HepG2 (cell line): ENCODE data around the gene DDX46. TPM values are rescaled to one million over a fixed set of nuclear protein-coding genes. Genes with fewer than 3 reads are reported as not detected.
A peak's percentile ranks its signal among the peaks of the same experiment; 100 is the strongest.

Experiments
- ATAC-seq: fragments of 200-7000 bp; cut with Tn5 transposase; 3 replicates; pipeline ENCODE4 v1.9.1; 2020; ENCODE audit warnings: mild to moderate bottlenecking, moderate library complexity
- BruUV-seq: library from RNA; stranded (reverse); fragments of 400-500 nt; replicated peaks from 2 replicates; lab custom pipeline; 2021; lab: Mats Ljungman, UMichigan
- CTCF ChIA-PET: fragments of 300-600 bp; formaldehyde crosslinking; extraction: SDS; loops from one replicate; lab custom pipeline; 2021; ENCODE audit warnings: low total read pairs, inconsistent platforms, low intra/inter-chr PET ratio; lab: Yijun Ruan, JAX
- POLR2A ChIA-PET: fragments of 350-600 bp; sonication (Branson Sonifier 250); formaldehyde crosslinking; loops from one replicate; lab custom pipeline; 2020; ENCODE audit warnings: antibody characterized with exemption, inconsistent platforms; lab: Yijun Ruan, JAX
- DNase-seq: peaks from one replicate; pipeline ENCODE4 v3.0.0-alpha.2; 2015; ENCODE audit warnings: low spot score
- FAIRE-seq: peaks from 3 replicates; lab custom pipeline; 2011; peaks lifted over from hg19 to GRCh38; lab: Jason Lieb, UNC
- H2AFZ ChIP-seq: one replicate; pipeline ENCODE4 v1.6.1; 2011; ENCODE audit warnings: low read length, inconsistent platforms
- H3K27ac ChIP-seq: fragments of 300-600 bp; 3 replicates; pipeline ENCODE4 v1.8.0; 2011; ENCODE audit warnings: mixed run types, mild to moderate bottlenecking, mixed read lengths, low read length, inconsistent platforms; ENCODE audit not compliant: insufficient read depth; ENCODE audit errors: extremely low read length
- H3K27me3 ChIP-seq, 2 experiments: fragments of 200-600 bp in 1 of 2; 2 replicates in 1 of 2; 3 replicates in 1 of 2; pipeline versions ENCODE4 v1.6.0 to v1.8.0; 2011; ENCODE audit warnings: low read length in 2 of 2, mild to moderate bottlenecking in 2 of 2, moderate library complexity in 2 of 2, inconsistent platforms in 1 of 2; ENCODE audit not compliant: insufficient read depth in 2 of 2, control insufficient read depth in 1 of 2
- H3K36me3 ChIP-seq, 2 experiments: fragments of 200-600 bp in 1 of 2; replicated peaks in 1 of 2; 2 replicates in 1 of 2; 3 replicates in 1 of 2; pipeline versions ENCODE4 v1.5.1 to v1.8.0; 2011; ENCODE audit warnings: low read length in 2 of 2, inconsistent platforms in 1 of 2; ENCODE audit not compliant: insufficient read depth in 2 of 2, control insufficient read depth in 1 of 2
- H3K4me1 ChIP-seq: 2 replicates; pipeline ENCODE4 v1.5.1; 2012; ENCODE audit warnings: low read length, inconsistent platforms; ENCODE audit not compliant: insufficient read depth
- H3K4me2 ChIP-seq: 2 replicates; pipeline ENCODE4 v1.6.0; 2011; ENCODE audit warnings: low read depth, low read length, inconsistent platforms
- H3K4me3 ChIP-seq, 3 experiments: fragments of 200-600 bp in 1 of 3; sonication (generic), shearing (Covaris generic) in 1 of 3; replicated peaks in 1 of 3; 2 replicates each; pipeline ENCODE4 v1.5.1; 2011 to 2016; ENCODE audit warnings: low read length in 3 of 3, inconsistent platforms in 2 of 3, low read depth in 2 of 3, mild to moderate bottlenecking in 2 of 3, control low read depth in 1 of 3, mixed read lengths in 1 of 3; ENCODE audit not compliant: insufficient read depth in 1 of 3
- H3K79me2 ChIP-seq: one replicate; pipeline ENCODE4 v1.6.1; 2011; ENCODE audit warnings: low read length, inconsistent platforms; ENCODE audit not compliant: insufficient read depth
- H3K9ac ChIP-seq: 2 replicates; pipeline ENCODE4 v1.6.0; 2011; ENCODE audit warnings: mild to moderate bottlenecking, low read depth, low read length, inconsistent platforms; ENCODE audit not compliant: insufficient read depth
- H3K9me3 ChIP-seq: 2 replicates; pipeline ENCODE4 v1.5.1; 2012; ENCODE audit warnings: mild to moderate bottlenecking, low read length
- H4K20me1 ChIP-seq: 2 replicates; pipeline ENCODE4 v1.6.0; 2011; ENCODE audit warnings: inconsistent platforms, mild to moderate bottlenecking, low read length, moderate library complexity; ENCODE audit not compliant: insufficient read depth
- CREM ChIP-seq, 2 experiments: sonication (generic) in 1 of 2; formaldehyde crosslinking in 1 of 2; IDR thresholded peaks; 2 replicates each; pipeline versions ENCODE4 v1.4.0 to v1.6.1; 2016 to 2020; ENCODE audit warnings: antibody characterized with exemption in 1 of 2, mild to moderate bottlenecking in 1 of 2, missing genetic modification reagents in 1 of 2
- GATAD2A ChIP-seq: IDR thresholded peaks from 2 replicates; pipeline ENCODE4 v1.6.1; 2016
- GTF3A ChIP-seq: sonication (generic); formaldehyde crosslinking; conservative IDR thresholded peaks from 2 replicates; pipeline ENCODE4 v1.4.0; 2020; ENCODE audit warnings: mild to moderate bottlenecking, missing genetic modification reagents
- HNF4G ChIP-seq, 2 experiments: sonication (generic) in 1 of 2; formaldehyde crosslinking in 1 of 2; IDR thresholded peaks; 2 replicates each; pipeline versions ENCODE4 v1.4.0 to v1.6.1; 2011 to 2020; ENCODE audit warnings: borderline replicate concordance in 2 of 2, low read depth in 2 of 2, mild to moderate bottlenecking in 2 of 2, low read length in 1 of 2, missing genetic modification reagents in 1 of 2, moderate library complexity in 1 of 2
- ISX ChIP-seq: sonication (generic); formaldehyde crosslinking; conservative IDR thresholded peaks from 2 replicates; pipeline ENCODE4 v1.5.0; 2020; ENCODE audit warnings: missing genetic modification reagents
- KLF9 ChIP-seq: IDR thresholded peaks from 2 replicates; pipeline ENCODE4 v1.6.1; 2016; ENCODE audit warnings: low read depth
- NCOA5 ChIP-seq: sonication (generic); formaldehyde crosslinking; IDR thresholded peaks from 2 replicates; pipeline ENCODE4 v1.4.0; 2020; ENCODE audit warnings: missing genetic modification reagents
- SMAD1 ChIP-seq: sonication (generic); formaldehyde crosslinking; IDR thresholded peaks from 2 replicates; pipeline ENCODE4 v1.4.0; 2020; ENCODE audit warnings: missing genetic modification reagents, low read depth, mild to moderate bottlenecking, borderline replicate concordance
- TAF15 ChIP-seq: fragments of 200-400 bp; formaldehyde crosslinking; IDR thresholded peaks from one replicate; pipeline ENCODE4 v1.6.1; 2018; ENCODE audit warnings: mild to moderate bottlenecking, low read depth, low read length; ENCODE audit not compliant: poor library complexity, severe bottlenecking
- ZBTB21 ChIP-seq: sonication (generic); formaldehyde crosslinking; IDR thresholded peaks from 2 replicates; pipeline ENCODE4 v1.4.0; 2020; ENCODE audit warnings: missing genetic modification reagents
- ZNF30 ChIP-seq: sonication (generic); formaldehyde crosslinking; IDR thresholded peaks from 2 replicates; pipeline ENCODE4 v1.5.0; 2020; ENCODE audit warnings: mild to moderate bottlenecking, missing genetic modification reagents
- ZNF367 ChIP-seq: sonication (generic); formaldehyde crosslinking; IDR thresholded peaks from 2 replicates; pipeline ENCODE4 v1.4.0; 2020; ENCODE audit warnings: missing genetic modification reagents, borderline replicate concordance
- ZNF567 ChIP-seq: sonication (generic); formaldehyde crosslinking; IDR thresholded peaks from 2 replicates; pipeline ENCODE4 v1.8.1; 2023; ENCODE audit warnings: mild to moderate bottlenecking, missing genetic modification reagents, borderline replicate concordance
- WGBS: methylation state at CpG from one replicate; pipeline ENCODE4 v1.1.6; 2017; ENCODE audit warnings: low lambda C conversion rate; 5-methylcytosine and 5-hydroxymethylcytosine counted together
- in situ Hi-C: cut with HindIII; loops from 2 replicates; pipeline ENCODE4 v1.10.0; 2017; ENCODE audit warnings: low pct_unique_long_range_greater_than_20kb; ENCODE audit not compliant: extremely low pct_ligation_motif_present
- intact Hi-C: fragments of 100-400 bp; cut with micrococcal nuclease; formaldehyde crosslinking; loops from one replicate; pipeline ENCODE4 v1.10.0; 2022; ENCODE audit not compliant: unreplicated experiment
- polyA plus RNA-seq, 8 experiments: library from polyadenylated mRNA; depleted of rRNA in 3 of 8; stranded (reverse) in 7 of 8; unstranded in 1 of 8; fragments of >200 nt; fragmentation: Illumina TruSeq in 4 of 8; extraction: Trizol in 4 of 8; gene quantifications; 2 replicates each; pipeline versions ENCODE4 v1.2.1 to v1.2.3, GENCODE V29; 2011 to 2016; ENCODE audit warnings: low read depth in 4 of 8, missing spikeins in 1 of 8, mixed read lengths in 1 of 8; ENCODE audit not compliant: insufficient read depth in 1 of 8
- total RNA-seq, 5 experiments: library from RNA; depleted of rRNA; stranded (reverse); fragments of >200 nt; fragmentation: Illumina TruSeq; extraction: Trizol; gene quantifications; 2 replicates each; pipeline ENCODE4 v1.2.3, GENCODE V29; 2016; ENCODE audit warnings: low read depth in 1 of 5
- TF ChIP-seq, protein P1 (sequence below): IDR thresholded peaks from 2 replicates; pipeline ENCODE4 v1.6.1; 2016

DDX46 gene
- total and polyA plus RNA-seq, 2 of the 13 experiments (the other 11 are each of a cell fraction or from before 2014, with no cell fraction given), result 27.3 to 59.3 TPM

- peak overlapping the region; percentile 94 for H3K27ac ChIP-seq
- 0 out of 5 replicates have a peak, but pooled peaks cover 0 to 2% of the 10 kb centered on the region in 2 experiments for H3K36me3 ChIP-seq
- H2AFZ ChIP-seq, result no peak overlapping the region
- POLR2A ChIA-PET, result interaction anchor here (0.7 to 2.4 kb wide), 12 partner anchors 8 to 253 kb away, joined by 3 to 37 read pairs (median 5); partner anchors contain the start of genes DDX46, PCBD2 and TXNDC15
- H3K9me3 ChIP-seq, result no peaks in the 10 kb centered on the region
- no peak for DNase-seq
- H3K4me2 ChIP-seq, result peak overlapping the region; percentile 66
- H3K79me2 ChIP-seq, result peaks cover 23% of the 10 kb centered on the region
- peaks cover 48% of the 10 kb centered on the region for H3K4me1 ChIP-seq
- 43% methylated on average over 12 of the region's 12 CpGs for WGBS
- H4K20me1 ChIP-seq, result no peaks in the 10 kb centered on the region
- TF ChIP-seq HNF4G (IDR thresholded peaks at IDR 0.05; ENCODE audit: borderline replicate concordance, low read depth, low read length) (no peak), HNF4G (CRISPR knock-in tag; IDR thresholded peaks at IDR 0.05; ENCODE audit: borderline replicate concordance, low read depth) (no peak), ISX (CRISPR knock-in tag) (peak; percentile 50; the same call in 1 of the 2 replicates), KLF9 (CRISPR knock-in tag) (no peak), GTF3A (0 out of 2 replicates have a peak, but pooled peaks have one; percentile 58), TAF15 (no peak), ZNF367 (CRISPR knock-in tag) (peak; percentile 39; the same call in 1 of the 2 replicates), SMAD1 (CRISPR knock-in tag) (peak; percentile 77; the same call in 1 of the 2 replicates), GATAD2A (CRISPR knock-in tag) (0 out of 2 replicates have a peak, but pooled peaks have one; percentile 23), NCOA5 (CRISPR knock-in tag) (0 out of 2 replicates have a peak, but pooled peaks have one; percentile 58), ZNF30 (CRISPR knock-in tag) (no peak), ZBTB21 (CRISPR knock-in tag) (0 out of 2 replicates have a peak, but pooled peaks have one; percentile 43), CREM (IDR thresholded peaks at IDR 0.05) (no peak), CREM (CRISPR knock-in tag; IDR thresholded peaks at IDR 0.05) (no peak), ZNF567 (CRISPR knock-in tag) (0 out of 2 replicates have a peak, but pooled peaks have one; percentile 66)
- TF ChIP-seq, protein P1, sequence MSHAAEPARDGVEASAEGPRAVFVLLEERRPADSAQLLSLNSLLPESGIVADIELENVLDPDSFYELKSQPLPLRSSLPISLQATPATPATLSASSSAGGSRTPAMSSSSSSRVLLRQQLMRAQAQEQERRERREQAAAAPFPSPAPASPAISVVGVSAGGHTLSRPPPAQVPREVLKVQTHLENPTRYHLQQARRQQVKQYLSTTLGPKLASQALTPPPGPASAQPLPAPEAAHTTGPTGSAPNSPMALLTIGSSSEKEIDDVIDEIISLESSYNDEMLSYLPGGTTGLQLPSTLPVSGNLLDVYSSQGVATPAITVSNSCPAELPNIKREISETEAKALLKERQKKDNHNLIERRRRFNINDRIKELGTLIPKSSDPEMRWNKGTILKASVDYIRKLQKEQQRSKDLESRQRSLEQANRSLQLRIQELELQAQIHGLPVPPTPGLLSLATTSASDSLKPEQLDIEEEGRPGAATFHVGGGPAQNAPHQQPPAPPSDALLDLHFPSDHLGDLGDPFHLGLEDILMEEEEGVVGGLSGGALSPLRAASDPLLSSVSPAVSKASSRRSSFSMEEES (CRISPR knock-in tag), result no peak
- CTCF ChIA-PET, result no interaction called here
- H3K4me3 ChIP-seq, result peak overlapping the region in 2 of 3 experiments; percentile 26 to 81; a peak in 4 of 6 replicates
- H3K27me3 ChIP-seq, result no peaks in the 10 kb centered on the region
- FAIRE-seq, result no peak
- peak overlapping the region; percentile 92 for H3K9ac ChIP-seq
- in situ Hi-C loops (no loop called here), intact Hi-C loops (loop anchor here (2.0 to 5.0 kb wide), 2 partner anchors 38 to 59 kb away; partner anchors contain the start of gene PCBD2)
- ATAC-seq, result no peak
- BruUV-seq, result TSS peak; percentile 89
Observed at GRCh38 chr5:134845335-134845851, 86.8 kb downstream of the DDX46 start.
